ENCODE data around the gene ACOX3. TPM values are rescaled to one million over a fixed set of nuclear protein-coding genes. Genes with fewer than 3 reads are reported as not detected.
"Not testable (repeated sequence)": the region's sequence is repeated elsewhere in the genome, so short reads cannot be mapped to it uniquely, and the experiment has no call there.

The ACOX3 gene
- total RNA-seq, 2 experiments from 2014 or later = 13.2 to 13.6 TPM

GRCh38 chr4:8347660-8348059 lies 92.9 kb downstream of the ACOX3 start:
- Mint-ChIP-seq H3K4me3 (no peak overlapping the region), H3K27ac (no peak overlapping the region), H3K4me1 (ENCODE audit: low read depth) (no peaks in the 10 kb centered on the region), H3K9me3 (ENCODE audit: insufficient read depth) (no peaks in the 10 kb centered on the region), H3K27me3 (ENCODE audit: low read depth) (no peaks in the 10 kb centered on the region), H3K36me3 (ENCODE audit: low read depth) (no peaks in the 10 kb centered on the region)
- POLR2A ChIA-PET = no interaction called here
- CTCF ChIA-PET = no interaction called here
- no peak for DNase-seq
- no peak for ATAC-seq

GRCh38 chr4:8346838-8347605 lies 93.5 kb downstream of the ACOX3 start:
- Mint-ChIP-seq H3K27ac (no peak overlapping the region), H3K36me3 (ENCODE audit: low read depth) (no peaks in the 10 kb centered on the region), H3K9me3 (ENCODE audit: insufficient read depth) (no peaks in the 10 kb centered on the region), H3K27me3 (ENCODE audit: low read depth) (no peaks in the 10 kb centered on the region), H3K4me3 (no peak overlapping the region), H3K4me1 (ENCODE audit: low read depth) (no peaks in the 10 kb centered on the region)
- ATAC-seq (no peak), DNase-seq (no peak)
- CTCF ChIA-PET = no interaction called here
- POLR2A ChIA-PET = no interaction called here

GRCh38 chr4:8345946-8346814 lies 94.3 kb downstream of the ACOX3 start:
- Mint-ChIP-seq H3K4me3 (no peak overlapping the region), H3K27me3 (ENCODE audit: low read depth) (no peaks in the 10 kb centered on the region), H3K9me3 (ENCODE audit: insufficient read depth) (no peaks in the 10 kb centered on the region), H3K27ac (no peak overlapping the region), H3K4me1 (ENCODE audit: low read depth) (no peaks in the 10 kb centered on the region), H3K36me3 (ENCODE audit: low read depth) (no peaks in the 10 kb centered on the region)
- DNase-seq (no peak), ATAC-seq (no peak)
- CTCF ChIA-PET = no interaction called here
- POLR2A ChIA-PET = no interaction called here

- CTCF ChIA-PET = no interaction called here
- Mint-ChIP-seq H3K4me1 (ENCODE audit: low read depth) (no peaks in the 10 kb centered on the region), H3K9me3 (ENCODE audit: insufficient read depth) (no peaks in the 10 kb centered on the region), H3K27ac (no peak overlapping the region), H3K36me3 (ENCODE audit: low read depth) (no peaks in the 10 kb centered on the region), H3K27me3 (ENCODE audit: low read depth) (no peaks in the 10 kb centered on the region), H3K4me3 (no peak overlapping the region)
- ATAC-seq (no peak), DNase-seq (no peak)
- POLR2A ChIA-PET = no interaction called here
Measured at GRCh38 chr4:8345053-8345945, 95.2 kb downstream of the ACOX3 start.

- H3K36me3 Mint-ChIP-seq (ENCODE audit: low read depth) = no peaks in the 10 kb centered on the region
- H3K4me3 Mint-ChIP-seq = no peak overlapping the region
- no peaks in the 10 kb centered on the region for H3K9me3 Mint-ChIP-seq (ENCODE audit: insufficient read depth)
- no peak overlapping the region for H3K27ac Mint-ChIP-seq
- no peaks in the 10 kb centered on the region for H3K27me3 Mint-ChIP-seq (ENCODE audit: low read depth)
- ATAC-seq = no peak
- ChIA-PET CTCF (no interaction called here), POLR2A (no interaction called here)
- no peaks in the 10 kb centered on the region for H3K4me1 Mint-ChIP-seq (ENCODE audit: low read depth)
- no peak for DNase-seq
Measured at GRCh38 chr4:8344377-8344776, 96.1 kb downstream of the ACOX3 start.

- no peaks in the 10 kb centered on the region for H3K4me1 Mint-ChIP-seq (ENCODE audit: low read depth)
- H3K27ac Mint-ChIP-seq = no peak overlapping the region
- no peak for DNase-seq
- no peak overlapping the region for H3K4me3 Mint-ChIP-seq
- no peaks in the 10 kb centered on the region for H3K9me3 Mint-ChIP-seq (ENCODE audit: insufficient read depth)
- no peak for ATAC-seq
- ChIA-PET POLR2A (no interaction called here), CTCF (no interaction called here)
- H3K27me3 Mint-ChIP-seq (ENCODE audit: low read depth) = peaks cover 3% of the 10 kb centered on the region
- no peaks in the 10 kb centered on the region for H3K36me3 Mint-ChIP-seq (ENCODE audit: low read depth)
Measured at GRCh38 chr4:8343967-8344331, 96.6 kb downstream of the ACOX3 start.

- no peaks in the 10 kb centered on the region for H3K4me1 Mint-ChIP-seq (ENCODE audit: low read depth)
- H3K27me3 Mint-ChIP-seq (ENCODE audit: low read depth) = peaks cover 3% of the 10 kb centered on the region
- ATAC-seq = no peak
- ChIA-PET POLR2A (no interaction called here), CTCF (no interaction called here)
- H3K9me3 Mint-ChIP-seq (ENCODE audit: insufficient read depth) = no peaks in the 10 kb centered on the region
- no peak overlapping the region for H3K4me3 Mint-ChIP-seq
- no peaks in the 10 kb centered on the region for H3K36me3 Mint-ChIP-seq (ENCODE audit: low read depth)
- no peak for DNase-seq
- H3K27ac Mint-ChIP-seq = no peak overlapping the region
Measured at GRCh38 chr4:8343262-8343966, 97.1 kb downstream of the ACOX3 start.

GRCh38 chr4:8342651-8343261 lies 97.8 kb downstream of the ACOX3 start:
- ATAC-seq (no peak), DNase-seq (no peak)
- Mint-ChIP-seq H3K4me1 (ENCODE audit: low read depth) (no peaks in the 10 kb centered on the region), H3K27me3 (ENCODE audit: low read depth) (peaks cover 3% of the 10 kb centered on the region), H3K36me3 (ENCODE audit: low read depth) (no peaks in the 10 kb centered on the region), H3K27ac (no peak overlapping the region), H3K9me3 (ENCODE audit: insufficient read depth) (no peaks in the 10 kb centered on the region), H3K4me3 (no peak overlapping the region)
- ChIA-PET POLR2A (no interaction called here), CTCF (no interaction called here)

GRCh38 chr4:8341691-8342090 lies 98.8 kb downstream of the ACOX3 start:
- DNase-seq (no peak), ATAC-seq (no peak)
- no peaks in the 10 kb centered on the region for H3K4me1 Mint-ChIP-seq (ENCODE audit: low read depth)
- CTCF ChIA-PET = no interaction called here
- no peak overlapping the region for H3K4me3 Mint-ChIP-seq
- no peak overlapping the region for H3K27ac Mint-ChIP-seq
- peaks cover 3% of the 10 kb centered on the region for H3K9me3 Mint-ChIP-seq (ENCODE audit: insufficient read depth)
- POLR2A ChIA-PET = no interaction called here
- peaks cover 3% of the 10 kb centered on the region for H3K27me3 Mint-ChIP-seq (ENCODE audit: low read depth)
- no peaks in the 10 kb centered on the region for H3K36me3 Mint-ChIP-seq (ENCODE audit: low read depth)

GRCh38 chr4:8341281-8341680 lies 99.2 kb downstream of the ACOX3 start:
- H3K9me3 Mint-ChIP-seq (ENCODE audit: insufficient read depth); H3K36me3 Mint-ChIP-seq (ENCODE audit: low read depth); CTCF ChIA-PET; H3K4me3 Mint-ChIP-seq; H3K27ac Mint-ChIP-seq; H3K4me1 Mint-ChIP-seq (ENCODE audit: low read depth); POLR2A ChIA-PET; H3K27me3 Mint-ChIP-seq (ENCODE audit: low read depth); ATAC-seq; DNase-seq: not testable (repeated sequence)

- POLR2A ChIA-PET = no interaction called here
- H3K4me3 Mint-ChIP-seq = no peak overlapping the region
Measured at GRCh38 chr4:8340781-8341241, 99.7 kb downstream of the ACOX3 start.

More at GRCh38 chr4:8340781-8341241, 99.7 kb downstream of the ACOX3 start:
- Mint-ChIP-seq H3K9me3 (ENCODE audit: insufficient read depth) (peaks cover 8% of the 10 kb centered on the region), H3K36me3 (ENCODE audit: low read depth) (no peaks in the 10 kb centered on the region), H3K4me1 (ENCODE audit: low read depth) (no peaks in the 10 kb centered on the region), H3K27ac (no peak overlapping the region), H3K27me3 (ENCODE audit: low read depth) (peaks cover 3% of the 10 kb centered on the region)
- CTCF ChIA-PET = no interaction called here
- ATAC-seq (no peak), DNase-seq (no peak)

Data from activated CD8-positive, alpha-beta T cell treated with anti-CD3 and anti-CD28 coated beads, Interleukin-2, amount 10 ng/mL, durations not matched to agents 7 days and 5 days (primary cell).